ENCODE data around the gene COL9A3.

The COL9A3 gene

DNA sequence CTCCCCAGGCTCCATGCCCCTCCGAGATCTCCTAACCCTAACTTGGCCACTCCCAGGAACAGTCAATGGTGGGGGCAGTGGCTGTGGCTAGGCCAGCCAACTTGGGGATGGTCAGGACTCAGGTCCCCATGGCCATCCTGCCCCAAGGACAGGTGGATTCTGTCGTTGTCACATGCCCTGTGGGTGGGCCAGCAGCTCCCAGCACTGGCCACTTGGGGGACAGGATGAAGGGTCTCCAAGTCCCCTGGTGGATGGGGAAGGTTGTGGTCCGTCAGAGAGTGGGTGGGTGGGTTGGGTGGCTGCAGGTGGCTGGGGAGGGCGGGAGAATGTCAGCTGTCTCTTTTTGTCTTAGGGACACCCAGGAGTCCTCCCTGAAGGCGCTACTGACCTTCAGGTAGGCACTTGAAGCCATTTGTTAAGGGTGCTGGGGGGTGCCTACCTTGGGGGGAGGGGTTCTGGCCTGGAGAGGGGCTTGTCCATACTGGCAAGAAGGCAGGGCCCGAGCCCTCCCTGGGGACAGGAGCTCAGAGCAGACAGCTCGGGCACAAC lies 5.5 kb downstream of the COL9A3 start:
- ATAC-seq (ENCODE audit: low read depth) (no peak), DNase-seq (ENCODE audit: low spot score) (no peak)
- H3K36me3 ChIP-seq (ENCODE audit: low read depth): no peaks in the 10 kb centered on the region
- TF ChIP-seq, protein P1, sequence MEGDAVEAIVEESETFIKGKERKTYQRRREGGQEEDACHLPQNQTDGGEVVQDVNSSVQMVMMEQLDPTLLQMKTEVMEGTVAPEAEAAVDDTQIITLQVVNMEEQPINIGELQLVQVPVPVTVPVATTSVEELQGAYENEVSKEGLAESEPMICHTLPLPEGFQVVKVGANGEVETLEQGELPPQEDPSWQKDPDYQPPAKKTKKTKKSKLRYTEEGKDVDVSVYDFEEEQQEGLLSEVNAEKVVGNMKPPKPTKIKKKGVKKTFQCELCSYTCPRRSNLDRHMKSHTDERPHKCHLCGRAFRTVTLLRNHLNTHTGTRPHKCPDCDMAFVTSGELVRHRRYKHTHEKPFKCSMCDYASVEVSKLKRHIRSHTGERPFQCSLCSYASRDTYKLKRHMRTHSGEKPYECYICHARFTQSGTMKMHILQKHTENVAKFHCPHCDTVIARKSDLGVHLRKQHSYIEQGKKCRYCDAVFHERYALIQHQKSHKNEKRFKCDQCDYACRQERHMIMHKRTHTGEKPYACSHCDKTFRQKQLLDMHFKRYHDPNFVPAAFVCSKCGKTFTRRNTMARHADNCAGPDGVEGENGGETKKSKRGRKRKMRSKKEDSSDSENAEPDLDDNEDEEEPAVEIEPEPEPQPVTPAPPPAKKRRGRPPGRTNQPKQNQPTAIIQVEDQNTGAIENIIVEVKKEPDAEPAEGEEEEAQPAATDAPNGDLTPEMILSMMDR (IDR thresholded peaks at IDR 0.05; ENCODE audit: poor library complexity, severe bottlenecking): no peak
- peaks cover 15% of the 10 kb centered on the region for H3K4me1 ChIP-seq (ENCODE audit: insufficient read depth, poor library complexity, severe bottlenecking)
- no peak overlapping the region for H3K4me3 ChIP-seq (ENCODE audit: severe bottlenecking)
- no peaks in the 10 kb centered on the region for H3K9me3 ChIP-seq (ENCODE audit: severe bottlenecking)
- no peak overlapping the region for H3K27ac ChIP-seq (ENCODE audit: poor library complexity, severe bottlenecking)
- H3K27me3 ChIP-seq (ENCODE audit: insufficient read depth, poor library complexity, severe bottlenecking): peaks cover 5% of the 10 kb centered on the region

DNA sequence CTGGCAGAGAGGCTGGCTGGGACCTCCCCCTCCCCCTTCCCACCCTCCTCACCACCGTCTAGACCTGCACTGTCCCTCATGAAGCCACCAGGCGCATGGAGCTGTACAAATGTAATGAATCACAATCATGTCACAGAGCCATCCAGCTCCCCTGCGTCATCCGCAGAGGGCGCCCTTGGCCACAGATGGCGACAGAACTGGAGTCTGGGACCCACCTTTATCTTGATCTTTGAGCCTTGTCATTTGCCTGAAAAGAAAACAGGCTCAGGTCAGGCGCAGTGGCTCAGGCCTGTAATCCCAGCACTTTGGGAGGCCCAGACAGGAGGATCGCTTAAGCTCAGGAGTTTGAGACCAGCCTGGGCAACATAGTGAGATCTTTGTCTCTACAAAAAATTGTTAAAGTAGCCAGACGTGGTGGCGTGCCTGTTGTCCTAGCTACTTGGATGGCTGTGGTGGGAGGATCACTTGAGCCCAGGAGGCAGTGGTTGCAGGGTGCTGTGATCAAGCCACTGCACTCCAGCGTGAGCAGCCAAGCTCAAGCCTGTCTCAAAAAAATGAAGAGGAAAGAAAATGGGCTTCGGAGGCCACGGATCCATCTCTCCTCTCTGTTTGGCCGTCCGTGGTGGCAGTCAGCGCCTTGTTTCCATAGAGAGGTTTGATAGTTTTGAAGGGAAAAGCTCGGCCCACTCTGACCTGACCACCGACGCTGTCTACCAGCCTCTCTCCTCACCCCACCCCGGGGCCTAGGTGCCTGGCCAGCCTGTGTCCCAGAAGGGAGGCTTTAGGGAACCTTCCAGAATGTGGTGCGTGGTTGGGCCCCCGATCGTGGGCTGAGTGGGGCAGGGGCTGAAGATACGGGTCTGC lies 6.2 kb downstream of the COL9A3 start:
- DNase-seq (ENCODE audit: low spot score) (no peak), ATAC-seq (ENCODE audit: low read depth) (no peak)
- Histone ChIP-seq H3K4me1 (ENCODE audit: insufficient read depth, poor library complexity, severe bottlenecking) (peaks cover 14% of the 10 kb centered on the region), H3K27me3 (ENCODE audit: insufficient read depth, poor library complexity, severe bottlenecking) (no peaks in the 10 kb centered on the region), H3K4me3 (ENCODE audit: severe bottlenecking) (no peak overlapping the region), H3K27ac (ENCODE audit: poor library complexity, severe bottlenecking) (no peak overlapping the region), H3K36me3 (ENCODE audit: low read depth) (no peaks in the 10 kb centered on the region), H3K9me3 (ENCODE audit: severe bottlenecking) (no peaks in the 10 kb centered on the region)
- TF ChIP-seq, protein P1 (IDR thresholded peaks at IDR 0.05; ENCODE audit: poor library complexity, severe bottlenecking): peak; percentile 70

DNA sequence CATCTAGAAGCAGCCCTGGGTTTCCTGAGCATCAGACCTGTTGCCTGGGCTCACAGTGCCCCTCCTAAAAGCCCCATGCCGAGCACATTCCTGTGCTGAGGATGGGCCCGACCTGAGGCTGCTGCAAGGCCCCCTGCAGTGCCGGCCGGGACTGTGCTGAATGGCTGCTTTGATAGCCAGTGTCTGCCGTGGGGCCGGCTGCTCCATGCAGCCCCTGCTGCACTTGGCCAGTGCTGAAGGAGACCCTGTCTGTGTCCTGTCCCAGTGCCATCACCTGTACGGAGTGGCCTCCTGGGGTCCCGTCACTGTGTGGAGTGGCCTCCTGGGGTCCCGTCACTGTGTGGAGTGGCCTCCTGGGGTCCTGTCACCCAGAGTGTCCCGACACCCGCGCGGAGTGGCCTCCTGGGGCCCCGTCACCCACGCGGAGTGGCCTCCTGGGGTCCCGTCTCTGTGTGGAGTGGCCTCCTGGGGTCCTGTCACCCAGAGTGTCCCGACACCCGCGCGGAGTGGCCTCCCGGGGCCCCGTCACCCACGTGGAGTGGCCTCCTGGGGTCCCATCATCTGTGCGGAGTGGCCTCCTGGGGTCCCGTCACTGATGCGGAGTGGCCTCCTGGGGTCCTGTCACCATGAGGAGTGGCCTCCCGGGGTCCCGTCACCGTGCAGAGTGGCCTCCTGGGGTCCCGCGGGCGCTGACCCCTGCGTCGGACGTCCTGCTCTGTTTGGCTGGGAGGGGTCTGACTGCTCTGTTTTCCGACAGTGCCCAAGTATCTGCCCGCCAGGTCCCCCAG lies 7.0 kb downstream of the COL9A3 start:
- DNase-seq (ENCODE audit: low spot score) (no peak), ATAC-seq (ENCODE audit: low read depth) (peak; percentile 3; the same call in 1 of the 3 replicates)
- Histone ChIP-seq H3K27me3 (ENCODE audit: insufficient read depth, poor library complexity, severe bottlenecking) (no peaks in the 10 kb centered on the region), H3K27ac (ENCODE audit: poor library complexity, severe bottlenecking) (no peak overlapping the region), H3K36me3 (ENCODE audit: low read depth) (no peaks in the 10 kb centered on the region), H3K4me3 (ENCODE audit: severe bottlenecking) (no peak overlapping the region), H3K4me1 (ENCODE audit: insufficient read depth, poor library complexity, severe bottlenecking) (peaks cover 6% of the 10 kb centered on the region), H3K9me3 (ENCODE audit: severe bottlenecking) (no peaks in the 10 kb centered on the region)
- TF ChIP-seq, protein P1 (IDR thresholded peaks at IDR 0.05; ENCODE audit: poor library complexity, severe bottlenecking): no peak

DNA sequence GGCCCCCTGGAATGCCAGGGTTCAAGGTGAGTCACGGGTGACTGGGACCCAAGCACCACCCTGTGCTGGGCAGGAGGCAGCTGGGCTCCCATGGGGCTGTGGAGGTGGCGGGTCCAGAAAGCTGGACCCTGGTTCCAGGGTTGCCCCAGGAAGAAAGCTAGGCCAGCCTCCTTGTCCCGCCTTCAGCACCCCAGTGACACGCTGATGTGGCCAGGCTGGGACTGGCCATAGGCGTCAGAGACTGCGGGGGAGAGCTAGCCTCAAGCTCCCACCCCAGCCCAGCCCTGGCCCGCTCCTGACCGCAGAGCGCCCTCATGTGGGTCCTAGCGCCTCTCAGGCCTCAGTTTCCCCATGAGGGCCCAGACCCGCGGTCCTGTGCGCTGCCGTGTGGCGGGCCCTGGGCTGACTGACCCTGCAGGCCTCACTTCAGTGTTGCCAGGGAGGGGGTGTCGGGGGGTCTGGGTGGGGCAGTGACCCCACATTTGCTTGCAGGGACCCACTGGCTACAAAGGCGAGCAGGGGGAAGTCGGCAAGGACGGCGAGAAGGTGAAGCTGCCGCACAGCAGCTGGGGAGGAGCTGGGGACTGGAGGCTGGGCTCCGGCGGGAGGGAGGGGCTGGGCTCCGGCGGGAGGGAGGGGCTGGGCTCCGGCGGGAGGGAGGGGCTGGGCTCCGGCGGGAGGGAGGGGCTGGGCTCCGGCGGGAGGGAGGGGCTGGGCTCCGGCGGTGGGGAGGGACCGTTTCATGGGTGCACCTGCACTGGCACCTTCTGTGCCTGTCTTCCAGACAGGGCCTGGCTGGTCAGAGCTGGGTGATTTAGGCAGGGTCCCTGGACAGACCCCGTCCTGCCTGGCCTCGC lies 7.9 kb downstream of the COL9A3 start:
- H3K4me3 ChIP-seq (ENCODE audit: severe bottlenecking): no peak overlapping the region
- no peaks in the 10 kb centered on the region for H3K9me3 ChIP-seq (ENCODE audit: severe bottlenecking)
- H3K36me3 ChIP-seq (ENCODE audit: low read depth): no peaks in the 10 kb centered on the region
- H3K27me3 ChIP-seq (ENCODE audit: insufficient read depth, poor library complexity, severe bottlenecking): no peaks in the 10 kb centered on the region
- TF ChIP-seq, protein P1 (IDR thresholded peaks at IDR 0.05; ENCODE audit: poor library complexity, severe bottlenecking): no peak
- H3K4me1 ChIP-seq (ENCODE audit: insufficient read depth, poor library complexity, severe bottlenecking): no peaks in the 10 kb centered on the region
- H3K27ac ChIP-seq (ENCODE audit: poor library complexity, severe bottlenecking): no peak overlapping the region
- no peak for DNase-seq (ENCODE audit: low spot score)
- no peak for ATAC-seq (ENCODE audit: low read depth)

All from RWPE2 (cell line).